Neural progenitor cell (in vitro differentiated cells): ENCODE results near the gene ZKSCAN4. TPM values are rescaled to one million over a fixed set of nuclear protein-coding genes. Genes with fewer than 3 reads are reported as not detected.

Source experiments
- DNase-seq: peaks from one replicate; pipeline ENCODE4 v3.0.0-alpha.2; 2016; ENCODE audit warnings: low spot score
- H2AFZ ChIP-seq: fragments of 200-600 bp; sonication (generic); replicated peaks from 2 replicates; pipeline ENCODE4 v1.6.1; 2016; ENCODE audit warnings: antibody characterized with exemption
- H3F3A ChIP-seq: fragments of 200-600 bp; sonication (generic); 2 replicates; pipeline ENCODE4 v1.6.1; 2016; ENCODE audit warnings: antibody characterized with exemption, low read depth
- H3K27ac ChIP-seq: fragments of 200-600 bp; sonication (generic); 2 replicates; pipeline ENCODE4 v1.5.1; 2016; ENCODE audit warnings: mild to moderate bottlenecking
- H3K27me3 ChIP-seq: fragments of 200-600 bp; sonication (generic); 2 replicates; pipeline ENCODE4 v1.6.1; 2016; ENCODE audit warnings: mild to moderate bottlenecking, moderate library complexity
- H3K36me3 ChIP-seq: fragments of 200-600 bp; sonication (generic); 2 replicates; pipeline ENCODE4 v1.5.1; 2016
- H3K4me1 ChIP-seq: fragments of 200-600 bp; sonication (generic); 2 replicates; pipeline ENCODE4 v1.6.1; 2016; ENCODE audit warnings: mixed run types
- H3K4me2 ChIP-seq: fragments of 200-600 bp; sonication (generic); 2 replicates; pipeline ENCODE4 v1.6.1; 2016
- H3K4me3 ChIP-seq: fragments of 200-600 bp; sonication (generic); 2 replicates; pipeline ENCODE4 v1.5.1; 2016
- H3K79me2 ChIP-seq: fragments of 200-600 bp; sonication (generic); 2 replicates; pipeline ENCODE4 v1.6.1; 2016; ENCODE audit warnings: low read depth
- H3K9ac ChIP-seq: fragments of 200-600 bp; sonication (generic); 2 replicates; pipeline ENCODE4 v1.6.1; 2016
- H3K9me3 ChIP-seq: fragments of 200-600 bp; sonication (generic); 2 replicates; pipeline ENCODE4 v1.5.1; 2016; ENCODE audit warnings: low read depth
- H4K20me1 ChIP-seq: fragments of 200-600 bp; sonication (generic); 2 replicates; pipeline ENCODE4 v1.6.1; 2016; ENCODE audit warnings: low read depth
- H3K27ac Mint-ChIP-seq: 3 replicates; pipeline ENCODE4 v1.8.0; 2021; ENCODE audit warnings: mixed read lengths
- H3K27me3 Mint-ChIP-seq: 2 replicates; pipeline ENCODE4 v1.8.0; 2022; ENCODE audit warnings: low read depth, mild to moderate bottlenecking, inconsistent platforms, moderate library complexity, mixed read lengths; ENCODE audit not compliant: insufficient read depth
- H3K36me3 Mint-ChIP-seq: 3 replicates; pipeline ENCODE4 v1.8.0; 2021; ENCODE audit warnings: mixed read lengths
- H3K4me1 Mint-ChIP-seq: 3 replicates; pipeline ENCODE4 v1.8.0; 2021; ENCODE audit warnings: mixed read lengths
- H3K4me3 Mint-ChIP-seq: 3 replicates; pipeline ENCODE4 v1.8.0; 2021; ENCODE audit warnings: mild to moderate bottlenecking, moderate library complexity, mixed read lengths
- H3K9me3 Mint-ChIP-seq: 3 replicates; pipeline ENCODE4 v1.8.0; 2020; ENCODE audit warnings: mixed read lengths
- EZH2 ChIP-seq: fragments of 200-600 bp; sonication (generic); IDR thresholded peaks from 2 replicates; pipeline ENCODE4 v1.6.1; 2017; ENCODE audit warnings: antibody characterized with exemption, mild to moderate bottlenecking, moderate library complexity
- EZH2phosphoT487 ChIP-seq: fragments of 200-600 bp; sonication (generic); IDR thresholded peaks from 2 replicates; pipeline ENCODE4 v1.6.1; 2017; ENCODE audit warnings: antibody characterized with exemption
- total RNA-seq: library from RNA; depleted of rRNA; stranded (reverse); fragments of >200 nt; gene quantifications from 2 replicates; pipeline ENCODE4 v1.2.3, GENCODE V29; 2015; ENCODE audit warnings: low replicate concordance
- TF ChIP-seq, protein P1 (sequence below): fragments of 200-600 bp; sonication (generic); IDR thresholded peaks from 2 replicates; pipeline ENCODE4 v1.5.1; 2017; ENCODE audit warnings: antibody characterized with exemption, mild to moderate bottlenecking

ZKSCAN4 gene
- total RNA-seq, 1 donor from 2014 or later, result 5.9 TPM

DNA sequence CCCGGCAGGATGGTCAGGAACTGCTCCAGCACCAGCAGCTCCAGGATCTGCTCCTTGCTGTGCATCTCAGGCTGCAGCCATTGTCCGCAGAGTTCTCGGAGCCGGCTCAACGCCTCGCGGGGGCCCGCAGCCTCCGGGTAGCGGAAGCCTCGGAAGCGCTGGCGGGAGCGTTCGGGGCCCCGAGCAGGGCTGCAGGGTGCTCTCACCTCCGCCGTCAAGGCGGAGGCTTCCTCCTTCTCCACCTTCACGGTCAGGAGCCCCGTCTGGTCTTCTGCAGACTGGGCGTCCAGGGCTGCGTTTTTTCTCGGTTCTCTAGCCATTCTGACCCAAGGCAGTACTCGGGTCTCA is 434 bp downstream of the ZKSCAN4 start:
- Histone ChIP-seq H3F3A (no peaks in the 10 kb centered on the region), H3K27me3 (peaks cover 6% of the 10 kb centered on the region), H3K4me2 (peak overlapping the region; percentile 80), H3K36me3 (peaks cover 3% of the 10 kb centered on the region), H3K27ac (no peak overlapping the region), H2AFZ (peak overlapping the region; percentile 69), H3K79me2 (peaks cover 24% of the 10 kb centered on the region), H3K4me1 (peaks cover 8% of the 10 kb centered on the region), H3K9me3 (no peaks in the 10 kb centered on the region), H4K20me1 (no peaks in the 10 kb centered on the region), H3K9ac (peak overlapping the region; percentile 70), H3K4me3 (peak overlapping the region; percentile 68)
- Mint-ChIP-seq H3K4me3 (peak overlapping the region; percentile 98), H3K9me3 (no peaks in the 10 kb centered on the region), H3K36me3 (peaks cover 4% of the 10 kb centered on the region), H3K27me3 (no peaks in the 10 kb centered on the region), H3K4me1 (peaks cover 11% of the 10 kb centered on the region), H3K27ac (peak overlapping the region; percentile 96)
- peak; percentile 55 for DNase-seq
- TF ChIP-seq EZH2phosphoT487 (no peak), EZH2 (no peak)
- TF ChIP-seq, protein P1, sequence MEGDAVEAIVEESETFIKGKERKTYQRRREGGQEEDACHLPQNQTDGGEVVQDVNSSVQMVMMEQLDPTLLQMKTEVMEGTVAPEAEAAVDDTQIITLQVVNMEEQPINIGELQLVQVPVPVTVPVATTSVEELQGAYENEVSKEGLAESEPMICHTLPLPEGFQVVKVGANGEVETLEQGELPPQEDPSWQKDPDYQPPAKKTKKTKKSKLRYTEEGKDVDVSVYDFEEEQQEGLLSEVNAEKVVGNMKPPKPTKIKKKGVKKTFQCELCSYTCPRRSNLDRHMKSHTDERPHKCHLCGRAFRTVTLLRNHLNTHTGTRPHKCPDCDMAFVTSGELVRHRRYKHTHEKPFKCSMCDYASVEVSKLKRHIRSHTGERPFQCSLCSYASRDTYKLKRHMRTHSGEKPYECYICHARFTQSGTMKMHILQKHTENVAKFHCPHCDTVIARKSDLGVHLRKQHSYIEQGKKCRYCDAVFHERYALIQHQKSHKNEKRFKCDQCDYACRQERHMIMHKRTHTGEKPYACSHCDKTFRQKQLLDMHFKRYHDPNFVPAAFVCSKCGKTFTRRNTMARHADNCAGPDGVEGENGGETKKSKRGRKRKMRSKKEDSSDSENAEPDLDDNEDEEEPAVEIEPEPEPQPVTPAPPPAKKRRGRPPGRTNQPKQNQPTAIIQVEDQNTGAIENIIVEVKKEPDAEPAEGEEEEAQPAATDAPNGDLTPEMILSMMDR, result no peak

DNA sequence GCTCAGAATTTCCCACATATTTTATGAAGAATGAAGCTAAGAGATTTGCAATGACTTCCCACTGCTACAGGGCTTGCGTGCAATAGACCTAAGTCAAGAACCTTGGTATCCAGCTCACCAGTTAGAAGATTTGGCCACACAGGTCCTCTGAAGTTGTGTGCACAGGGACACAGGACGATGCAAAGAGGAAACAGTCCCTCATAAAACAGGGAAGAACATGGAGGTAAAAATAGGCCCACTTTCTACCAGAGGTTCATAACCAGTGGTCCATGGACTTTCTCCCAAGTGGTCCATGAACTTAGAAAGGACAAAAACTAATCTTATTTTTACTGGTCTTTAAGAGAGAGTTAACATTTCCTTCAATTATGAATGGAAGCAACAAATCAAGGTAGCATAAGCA is 1.3 kb downstream of the ZKSCAN4 start:
- H3K9ac ChIP-seq, result peak overlapping the region; percentile 70

DNA sequence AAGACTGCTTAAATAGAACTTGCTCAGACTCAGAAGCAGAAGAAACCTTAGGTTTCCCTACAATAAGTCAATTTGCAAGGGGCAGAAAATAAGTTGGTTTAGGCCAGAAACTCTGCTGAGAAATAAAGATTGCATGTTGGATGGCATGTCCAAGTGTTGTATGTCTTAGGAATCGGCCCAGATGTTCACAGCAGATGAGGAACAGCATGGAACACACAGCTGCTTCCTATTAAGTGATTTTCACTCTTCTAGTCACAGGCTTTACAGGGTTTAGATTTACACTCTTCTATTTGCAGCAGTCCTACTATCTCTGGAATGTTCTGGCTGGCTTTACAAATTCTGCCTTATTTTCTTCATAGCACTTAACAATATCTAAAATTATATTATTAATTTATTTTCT is 3.2 kb downstream of the ZKSCAN4 start:
- H3K4me1 ChIP-seq, result peaks cover 8% of the 10 kb centered on the region
- no peaks in the 10 kb centered on the region for H3K27me3 ChIP-seq
- no peak overlapping the region for H3K4me2 ChIP-seq
- no peak overlapping the region for H2AFZ ChIP-seq
- Mint-ChIP-seq H3K36me3 (peaks cover 19% of the 10 kb centered on the region), H3K9me3 (no peaks in the 10 kb centered on the region), H3K4me3 (no peak overlapping the region), H3K27ac (no peak overlapping the region), H3K4me1 (peaks cover 11% of the 10 kb centered on the region), H3K27me3 (no peaks in the 10 kb centered on the region)
- no peak for DNase-seq
- H3K4me3 ChIP-seq, result no peak overlapping the region
- H3F3A ChIP-seq, result no peaks in the 10 kb centered on the region
- peaks cover 24% of the 10 kb centered on the region for H3K79me2 ChIP-seq
- H4K20me1 ChIP-seq, result no peaks in the 10 kb centered on the region
- H3K9me3 ChIP-seq, result no peaks in the 10 kb centered on the region
- TF ChIP-seq, protein P1, result no peak
- TF ChIP-seq EZH2, result no peak
- no peak for TF ChIP-seq EZH2phosphoT487
- peaks cover 3% of the 10 kb centered on the region for H3K36me3 ChIP-seq
- H3K9ac ChIP-seq, result no peak overlapping the region
- H3K27ac ChIP-seq, result no peak overlapping the region

More for the DNA sequence above, 1.3 kb downstream of the ZKSCAN4 start:
- no peaks in the 10 kb centered on the region for H3K27me3 Mint-ChIP-seq
- peaks cover 11% of the 10 kb centered on the region for H3K4me1 Mint-ChIP-seq
- Histone ChIP-seq H2AFZ (no peak overlapping the region), H3K27ac (no peak overlapping the region), H3K4me2 (peak overlapping the region; percentile 80), H3K27me3 (peaks cover 4% of the 10 kb centered on the region), H3F3A (no peaks in the 10 kb centered on the region), H3K4me3 (peak overlapping the region; percentile 68), H4K20me1 (no peaks in the 10 kb centered on the region), H3K79me2 (peaks cover 24% of the 10 kb centered on the region), H3K4me1 (peaks cover 8% of the 10 kb centered on the region), H3K36me3 (peaks cover 3% of the 10 kb centered on the region), H3K9me3 (no peaks in the 10 kb centered on the region)
- peak overlapping the region; percentile 84 for H3K4me3 Mint-ChIP-seq
- DNase-seq, result no peak
- no peaks in the 10 kb centered on the region for H3K9me3 Mint-ChIP-seq
- TF ChIP-seq, protein P1, result no peak
- TF ChIP-seq EZH2, result no peak
- no peak for TF ChIP-seq EZH2phosphoT487
- H3K27ac Mint-ChIP-seq, result no peak overlapping the region
- peaks cover 10% of the 10 kb centered on the region for H3K36me3 Mint-ChIP-seq
